HG02588 (cell line): ENCODE measurements around the gene HTATSF1.

ENCODE experiments used
- ATAC-seq: cut with Tn5 transposase; IDR thresholded peaks from one replicate; pipeline ENCODE4 v1.9.1; 2021; ENCODE audit warnings: mild to moderate bottlenecking, moderate library complexity; ENCODE audit not compliant: unreplicated experiment

Gene HTATSF1

DNA sequence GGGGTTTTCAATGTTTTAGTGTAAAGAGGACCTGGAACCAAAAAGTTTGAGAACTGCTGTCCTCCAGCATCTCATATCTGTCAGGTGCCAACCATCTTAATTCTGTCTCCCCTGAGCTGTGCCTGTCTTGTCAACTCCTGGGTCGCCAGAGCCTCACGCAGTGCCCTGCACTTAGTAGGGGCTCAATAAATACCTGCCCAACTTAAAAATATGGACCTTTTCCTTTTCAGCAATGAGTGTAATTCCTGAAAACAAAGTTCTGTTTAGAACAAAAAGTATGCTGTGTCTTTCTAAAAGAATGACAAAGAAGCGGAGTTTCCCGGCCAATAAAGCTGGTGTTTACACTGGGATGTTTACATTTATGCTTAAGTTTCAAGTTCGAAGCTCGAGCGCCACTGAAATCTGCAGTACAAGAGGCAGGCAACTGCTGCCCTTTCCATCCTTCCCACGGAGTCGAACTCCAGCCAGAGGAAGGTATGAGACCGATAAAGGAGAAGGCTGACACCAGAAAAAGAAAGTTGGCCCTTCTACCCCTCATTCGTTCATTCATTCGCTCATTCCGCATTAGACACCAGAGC is 1.1 kb upstream of the HTATSF1 start:
- no peak for ATAC-seq

- ATAC-seq = peak; percentile 85
Measured at GRCh38 chrX:136496764-136497555, 432 bp upstream of the HTATSF1 start.

DNA sequence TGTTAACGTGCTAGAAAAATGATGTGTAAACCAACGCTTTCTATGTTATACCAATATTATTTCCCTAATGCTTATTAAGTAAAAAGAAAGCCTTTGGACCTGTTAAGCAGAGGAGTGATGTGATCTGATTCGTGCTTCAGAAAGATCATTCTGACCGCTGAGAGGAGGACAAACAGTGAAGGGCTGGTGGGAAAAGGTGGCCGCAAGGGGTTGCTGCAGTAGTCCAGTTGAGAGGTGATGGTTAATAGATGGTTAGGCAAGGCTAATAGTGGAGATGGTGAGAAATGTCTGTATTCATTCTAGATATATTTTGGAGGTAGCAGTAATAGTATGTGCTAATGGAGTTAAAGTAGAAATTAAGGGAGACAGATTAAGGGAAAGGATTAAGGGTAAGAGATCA is 21.7 kb downstream of the HTATSF1 start:
- no peak for ATAC-seq

DNA sequence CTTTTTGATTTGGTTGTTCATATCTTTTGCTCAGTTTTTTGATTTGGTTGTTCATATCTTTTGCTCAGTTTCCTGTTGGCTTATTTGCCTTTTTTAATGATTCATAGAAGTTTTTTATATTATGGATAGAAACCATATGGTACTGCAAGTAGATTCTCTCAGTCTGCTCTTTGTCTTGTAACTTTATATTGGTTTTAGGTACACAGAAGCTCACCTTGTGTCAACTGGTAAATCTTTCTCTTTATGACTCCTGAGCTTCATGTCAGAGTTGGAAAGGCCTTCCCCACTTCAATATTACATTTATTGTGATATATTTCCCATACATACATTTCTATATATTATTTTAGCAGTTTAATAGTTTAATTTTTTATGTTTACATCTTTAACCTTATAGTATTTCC is 26.4 kb downstream of the HTATSF1 start:
- no peak for ATAC-seq

DNA sequence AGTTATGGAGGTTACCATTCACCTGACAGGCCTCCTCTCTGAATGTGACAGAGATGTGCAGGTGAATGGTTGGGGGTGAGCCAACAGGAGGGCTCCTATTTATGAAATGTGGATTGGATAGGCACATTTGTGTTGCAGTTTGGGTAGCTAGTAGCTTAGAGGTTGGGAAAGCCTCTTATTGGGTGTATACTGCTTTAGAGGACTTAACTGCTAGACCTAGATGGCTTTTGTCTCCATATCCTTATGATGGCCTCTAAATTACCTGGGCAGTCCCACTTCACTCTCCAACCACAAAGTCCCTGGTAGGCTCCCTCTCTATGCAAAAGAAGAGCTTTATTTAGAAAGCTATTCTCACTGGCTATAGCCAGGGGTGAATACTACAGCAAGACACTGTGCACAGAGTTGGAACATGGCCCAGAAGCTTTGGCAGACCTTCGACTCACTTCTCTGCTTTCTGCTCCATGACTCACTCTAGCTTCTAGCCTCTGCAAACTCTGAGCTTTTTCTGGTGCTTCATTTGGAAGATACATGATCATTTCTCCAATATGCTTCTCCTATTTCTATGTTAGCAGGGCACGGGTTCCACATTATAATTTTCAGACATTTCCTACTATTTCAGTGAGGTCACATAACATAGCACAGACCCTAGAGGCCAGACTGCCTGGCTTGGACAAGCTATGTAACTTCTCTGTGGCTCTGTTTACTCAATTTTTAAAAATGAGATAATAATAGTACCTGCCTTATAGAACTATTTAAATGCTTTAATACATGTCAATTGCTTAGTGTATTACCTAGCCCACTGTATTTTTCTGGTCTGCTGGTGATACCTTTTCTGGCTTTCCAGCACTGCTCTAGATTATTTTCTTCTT is 28.6 kb downstream of the HTATSF1 start:
- no peak for ATAC-seq

GRCh38 chrX:136528645-136529315 is 31.4 kb downstream of the HTATSF1 start:
- ATAC-seq = no peak

DNA sequence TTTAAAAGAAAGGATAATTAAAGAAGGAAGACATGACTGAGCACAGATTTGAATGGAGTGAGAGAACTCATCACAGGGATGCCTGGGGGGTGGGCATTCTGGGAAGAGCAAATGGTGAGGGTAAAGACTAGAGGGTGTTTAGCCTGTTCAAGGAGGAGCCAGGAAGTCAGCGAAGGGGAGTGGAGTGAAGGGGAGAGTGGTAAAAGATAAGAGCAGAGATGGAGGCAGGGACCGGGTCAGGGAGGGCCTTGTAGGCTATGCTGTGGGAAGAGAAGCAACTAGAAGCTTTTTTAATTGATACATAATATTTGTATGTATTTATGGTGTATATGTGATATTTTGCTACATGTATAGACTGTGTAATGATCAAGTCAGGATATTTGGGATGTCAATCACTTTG is 32.4 kb downstream of the HTATSF1 start:
- ATAC-seq = no peak

GRCh38 chrX:136531951-136532350 is 34.6 kb downstream of the HTATSF1 start, which contains the start of gene VGLL1:
TSS of gene VGLL1 (plus strand) at chrX:136532215. CDS start at chrX:136536021, 3,806 bp downstream.
- ATAC-seq = no peak

- ATAC-seq = no peak
Measured at GRCh38 chrX:136534131-136534530, 36.7 kb downstream of the HTATSF1 start.

DNA sequence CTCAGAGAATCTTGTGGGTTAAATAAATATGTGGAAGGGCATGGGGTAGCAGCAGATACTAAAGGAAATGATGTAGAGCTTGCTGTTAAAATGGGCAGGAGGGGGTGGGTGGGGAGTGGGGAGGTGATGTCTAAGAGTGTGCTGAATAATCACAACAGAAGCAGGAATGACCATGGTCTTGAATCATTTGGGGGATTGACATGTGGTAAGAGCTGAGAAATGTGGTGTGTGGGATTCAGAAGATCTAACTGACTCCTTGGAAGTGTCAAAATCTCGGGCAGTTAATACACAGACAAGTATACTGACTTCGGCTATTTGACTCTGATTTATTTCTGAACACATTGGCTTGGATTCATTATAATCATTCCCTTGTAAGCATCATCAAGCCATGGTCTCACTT is 41.4 kb downstream of the HTATSF1 start:
- ATAC-seq = no peak

DNA sequence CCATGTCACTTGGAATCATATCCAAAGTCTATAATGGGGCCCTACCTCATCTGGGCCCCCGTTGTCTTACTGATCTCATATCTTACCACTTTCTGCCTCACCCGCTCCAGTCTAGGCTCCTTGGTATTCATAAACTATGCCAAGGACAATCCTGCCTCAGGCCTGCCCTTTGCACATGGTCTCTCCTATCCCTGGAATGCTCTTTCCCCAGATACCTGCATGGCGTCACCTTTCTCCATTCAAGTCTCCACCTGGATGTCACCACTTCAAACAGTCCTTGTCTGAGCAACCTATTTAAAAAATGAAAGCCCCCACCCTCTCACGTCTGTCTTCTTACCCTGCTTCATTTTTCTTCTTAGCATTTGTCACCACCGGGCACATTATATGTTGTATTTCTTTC is 42.8 kb downstream of the HTATSF1 start:
- no peak for ATAC-seq

DNA sequence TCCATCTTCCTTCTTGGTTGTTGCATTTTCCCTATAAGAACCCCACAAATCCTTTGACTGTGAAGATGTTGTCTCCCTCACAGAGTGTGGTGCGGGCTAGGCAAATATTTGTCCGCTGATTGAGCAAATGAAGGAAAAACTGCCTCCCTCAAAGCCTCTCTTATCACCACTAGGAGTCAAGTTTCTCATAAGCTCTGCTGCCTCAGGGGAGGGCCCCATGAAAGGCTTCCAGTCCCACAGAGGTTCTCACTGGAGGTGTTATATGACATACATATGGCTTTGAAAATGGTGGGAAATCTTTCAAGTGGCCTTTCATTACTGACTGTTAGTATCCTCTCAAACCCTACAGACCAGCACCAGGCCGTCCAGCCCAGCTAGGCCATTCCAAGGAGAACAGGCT is 43.9 kb downstream of the HTATSF1 start:
- no peak for ATAC-seq

DNA sequence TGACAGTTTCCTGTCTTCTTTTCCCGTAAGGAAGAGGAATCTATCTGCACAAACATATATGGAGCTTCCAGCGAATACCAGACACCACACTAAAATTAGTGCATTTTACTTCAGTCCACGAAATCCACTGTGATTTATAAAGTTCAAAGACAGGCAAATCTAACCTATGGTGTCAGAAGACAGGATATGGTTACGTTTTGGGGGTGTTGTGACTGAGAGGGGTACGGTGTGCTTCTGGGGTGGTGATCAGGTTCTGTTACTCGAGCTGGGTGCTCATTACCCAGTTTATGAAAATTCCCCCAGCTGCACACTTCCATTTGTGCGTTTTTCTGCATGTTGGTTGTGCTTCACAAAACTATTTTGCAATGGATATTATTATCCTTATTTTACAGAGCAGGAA is 44.9 kb downstream of the HTATSF1 start:
- no peak for ATAC-seq

GRCh38 chrX:136546371-136546781 is 49.0 kb downstream of the HTATSF1 start:
- no peak for ATAC-seq

GRCh38 chrX:136549226-136549625 is 51.8 kb downstream of the HTATSF1 start:
- ATAC-seq = no peak

GRCh38 chrX:136551410-136551809 is 54.0 kb downstream of the HTATSF1 start:
- no peak for ATAC-seq

GRCh38 chrX:136555694-136556093 is 58.3 kb downstream of the HTATSF1 start:
- ATAC-seq = no peak
